ENCODE data around the gene ZC3H13.

- TF ChIP-seq CTCF (conservative IDR thresholded peaks at IDR 0.05 in 1 of 2, IDR thresholded peaks at IDR 0.05 in 1 of 2; ENCODE audit: extremely low read depth in 1 of 2, insufficient read depth in 1 of 2, low read depth in 1 of 2, low read length in 2 of 2) (no peak), EZH2 (IDR thresholded peaks at IDR 0.05; ENCODE audit: borderline replicate concordance, low read length) (no peak)
These were observed 34.4 kb upstream of the ZC3H13 start for GRCh38 chr13:46086985-46087384.
